HG03575 (cell line): ENCODE results near the gene SLC6A3.

Source experiments
- ATAC-seq: cut with Tn5 transposase; IDR thresholded peaks from one replicate; pipeline ENCODE4 v1.9.1; 2021; ENCODE audit not compliant: unreplicated experiment, insufficient number of reproducible peaks, low FRiP score; ENCODE audit errors: extremely low read depth

The SLC6A3 gene

GRCh38 chr5:1445313-1445688 lies at the start of gene SLC6A3:
Gene SLC6A3, minus strand, starts transcription at chr5:1445440. Its CDS starts 2,243 bp downstream, at chr5:1443197.
- ATAC-seq, result no peak

DNA sequence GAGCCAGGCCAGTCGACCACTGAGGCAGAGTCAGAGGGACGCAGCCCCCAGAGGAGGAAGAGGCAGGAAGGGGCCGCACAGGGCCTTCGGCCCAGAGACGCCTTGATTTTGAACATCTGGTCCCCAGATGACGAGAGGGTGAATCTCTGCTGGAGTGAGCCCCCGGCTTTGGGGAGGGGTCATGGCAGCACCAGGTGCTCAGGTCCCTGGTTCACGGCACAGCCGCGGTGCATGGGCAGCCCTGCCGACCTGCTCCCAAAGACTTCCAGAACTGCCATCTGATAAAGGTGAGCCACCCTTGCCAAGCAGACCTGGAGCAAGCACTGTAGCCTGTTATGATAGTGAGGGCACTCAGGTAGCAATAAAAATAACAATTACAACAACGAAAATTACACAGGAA lies 48.7 kb upstream of the SLC6A3 start:
- ATAC-seq, result no peak

DNA sequence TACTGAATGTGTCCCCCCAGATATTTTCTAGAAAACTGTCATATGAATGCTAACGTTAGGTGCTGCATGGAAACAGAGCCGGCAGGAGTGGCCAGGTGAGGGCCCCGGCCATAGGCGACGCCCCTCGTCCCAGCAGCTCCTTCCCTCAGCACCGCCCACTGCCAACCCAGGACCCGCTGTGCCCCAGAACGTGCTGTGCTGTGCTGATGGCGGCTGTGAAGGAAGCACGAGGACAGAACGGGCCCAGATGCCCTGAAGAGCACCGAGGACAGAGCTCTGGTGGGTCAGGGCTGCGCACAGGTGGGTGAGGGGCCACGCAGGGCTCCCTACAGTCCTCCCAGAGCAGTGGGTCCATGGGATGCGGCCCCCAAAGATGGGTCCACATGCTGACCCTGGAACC lies 48.2 kb upstream of the SLC6A3 start:
- ATAC-seq, result no peak

DNA sequence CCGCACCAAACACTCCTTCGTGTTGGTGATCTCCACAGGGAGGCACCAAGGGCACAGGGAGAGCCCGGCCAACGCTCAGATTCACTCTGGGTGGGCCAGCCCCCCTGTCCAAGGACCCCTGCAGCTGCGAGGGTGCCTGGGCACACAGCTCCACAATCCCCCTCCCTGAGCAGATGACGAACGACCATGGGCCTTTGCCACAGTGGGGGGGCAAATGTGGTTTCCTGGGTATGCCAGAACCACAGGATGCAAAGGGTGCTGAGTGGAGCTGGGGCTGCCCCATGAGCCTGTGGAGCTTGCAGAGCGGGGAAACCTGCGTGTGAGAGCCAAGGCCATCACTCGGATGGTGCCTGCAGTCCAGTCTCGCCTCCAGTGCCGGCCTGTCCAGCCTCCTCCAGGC lies 47.5 kb upstream of the SLC6A3 start:
- ATAC-seq, result no peak

DNA sequence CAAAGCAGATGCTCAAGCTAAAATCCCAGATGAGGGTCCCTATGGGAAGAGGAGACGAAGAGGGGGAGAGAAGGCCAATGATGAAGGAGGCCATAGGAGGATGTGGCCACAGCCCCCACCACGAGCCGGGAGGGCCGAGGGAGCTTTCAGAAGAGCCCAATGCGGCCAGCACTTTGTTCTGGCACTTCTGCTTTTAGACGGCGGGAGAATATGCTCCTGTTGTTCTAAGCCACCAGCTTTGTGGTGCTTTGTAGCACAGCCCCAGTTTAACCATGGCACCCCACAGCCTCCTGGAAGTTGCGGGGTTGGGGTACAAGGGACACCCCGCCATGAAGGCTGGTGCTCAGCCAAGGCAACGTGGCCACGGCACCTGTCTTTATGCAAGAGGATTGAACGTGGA lies 45.1 kb upstream of the SLC6A3 start:
- no peak for ATAC-seq

DNA sequence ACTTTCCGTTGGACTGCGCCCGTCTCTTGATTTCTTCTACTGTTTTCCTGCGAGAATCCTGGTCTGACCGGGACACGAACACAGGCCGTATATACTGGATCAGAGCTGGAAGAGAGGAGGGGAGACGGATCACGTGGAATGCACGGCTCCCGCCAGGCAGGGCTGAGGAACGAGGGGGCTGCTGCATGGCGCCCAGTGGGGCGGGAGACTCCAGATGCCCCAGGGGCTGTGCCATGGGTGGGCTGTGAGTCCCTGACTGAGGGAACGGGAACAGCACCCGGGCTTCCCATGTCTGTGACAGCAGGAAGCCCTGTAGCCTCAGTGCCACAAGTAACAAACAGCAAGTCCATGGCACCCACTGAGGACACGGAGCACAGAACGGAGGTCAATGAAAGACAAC lies 44.5 kb upstream of the SLC6A3 start:
- no peak for ATAC-seq

GRCh38 chr5:1488882-1489680 lies 43.8 kb upstream of the SLC6A3 start:
- peak; percentile 32 for ATAC-seq

- ATAC-seq, result no peak
Observed at GRCh38 chr5:1487079-1487764, 42.0 kb upstream of the SLC6A3 start.

GRCh38 chr5:1486271-1486670 lies 41.0 kb upstream of the SLC6A3 start:
- ATAC-seq, result no peak

- ATAC-seq, result no peak
Observed at GRCh38 chr5:1485579-1486118, 40.4 kb upstream of the SLC6A3 start.

DNA sequence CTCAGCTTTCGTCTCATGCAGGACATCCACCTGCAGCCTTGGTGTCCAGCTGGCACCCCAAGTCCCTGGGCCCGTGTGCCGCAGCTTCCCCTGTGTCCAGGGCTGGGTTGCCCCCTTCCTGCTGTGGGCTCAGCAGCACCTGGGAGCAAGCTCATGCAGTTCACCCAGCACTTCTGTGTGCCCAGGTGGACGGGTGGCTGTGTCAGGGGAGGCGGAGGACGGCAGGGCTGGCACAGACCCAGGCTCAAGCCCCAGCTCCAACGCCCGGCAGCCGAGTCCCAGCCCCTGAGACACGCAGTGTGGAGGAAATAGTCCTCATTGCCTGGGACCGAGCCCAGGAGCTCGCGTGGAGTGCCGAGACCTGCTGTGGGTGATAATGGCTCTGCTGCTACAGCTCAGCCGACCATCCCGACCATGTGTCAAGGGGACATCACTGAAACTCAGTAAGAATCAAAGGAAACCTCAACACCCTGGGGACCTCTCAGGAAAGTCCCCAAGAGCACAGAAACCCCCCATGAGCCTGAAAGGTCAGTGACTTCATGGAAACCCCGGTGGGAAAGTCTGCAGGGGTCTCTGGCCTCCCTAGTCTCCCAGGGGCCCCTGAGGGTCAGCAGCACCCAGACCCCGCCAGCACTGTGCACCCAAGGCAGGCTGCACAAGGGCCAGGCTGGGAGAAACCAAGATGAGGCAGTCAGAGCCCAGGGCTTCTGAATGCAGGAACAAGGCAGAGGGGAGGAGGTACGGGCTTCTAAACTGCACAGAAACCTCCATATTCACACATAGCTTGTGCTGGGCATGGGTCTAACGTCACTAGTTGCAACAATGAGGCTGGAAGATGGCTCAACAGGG lies 39.7 kb upstream of the SLC6A3 start:
- peak; percentile 40 for ATAC-seq

DNA sequence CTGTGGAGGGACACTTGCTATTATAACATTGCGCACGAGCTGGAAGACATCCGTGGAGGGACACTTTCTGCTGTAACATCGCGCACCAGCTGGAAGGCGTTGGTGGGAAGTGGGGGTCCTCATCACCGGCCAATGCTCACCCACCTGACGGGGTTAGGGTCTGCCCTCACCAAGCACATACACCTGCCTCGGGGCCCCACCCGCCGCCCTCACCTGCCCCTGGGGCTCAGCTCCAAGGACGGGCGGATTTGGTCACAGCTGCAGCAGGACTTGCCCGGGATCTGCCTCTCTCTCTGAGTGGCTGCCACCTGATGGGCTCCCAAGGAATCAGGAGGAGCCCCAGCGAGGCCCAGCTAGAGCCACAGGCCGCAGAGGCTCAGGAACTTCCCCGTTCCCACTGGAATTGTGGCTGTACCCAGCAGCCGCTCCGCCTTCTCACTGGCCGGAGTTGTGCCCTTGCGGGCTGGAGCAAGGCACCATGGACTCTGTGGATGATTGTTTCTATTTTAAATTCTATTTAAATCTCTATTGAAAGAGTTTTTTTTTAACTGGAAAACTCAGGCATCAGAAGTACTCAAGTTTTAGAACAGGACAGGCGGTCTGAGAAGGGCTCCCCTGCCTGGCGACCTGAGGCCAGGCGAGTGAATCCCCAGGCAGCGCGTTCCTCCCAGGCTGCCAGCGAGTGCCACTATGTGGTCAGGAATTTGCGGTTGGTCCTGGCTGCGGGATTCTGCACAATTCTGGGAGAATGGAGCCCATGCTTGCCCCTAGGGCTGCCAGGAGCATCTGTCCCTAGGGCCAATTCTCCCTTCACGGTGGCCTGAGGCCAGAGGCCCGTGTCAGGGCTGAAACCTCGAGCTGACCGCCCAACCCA lies 38.9 kb upstream of the SLC6A3 start:
- ATAC-seq, result no peak

- ATAC-seq, result no peak
Observed at GRCh38 chr5:1483064-1483463, 37.8 kb upstream of the SLC6A3 start.

GRCh38 chr5:1481959-1482331 lies 36.7 kb upstream of the SLC6A3 start:
- no peak for ATAC-seq

- no peak for ATAC-seq
Observed at GRCh38 chr5:1481266-1481958, 36.2 kb upstream of the SLC6A3 start.

- ATAC-seq, result no peak
Observed at GRCh38 chr5:1480806-1481205, 35.6 kb upstream of the SLC6A3 start.

GRCh38 chr5:1480217-1480616 lies 35.0 kb upstream of the SLC6A3 start:
- no peak for ATAC-seq

- ATAC-seq, result no peak
Observed at GRCh38 chr5:1479581-1480188, 34.4 kb upstream of the SLC6A3 start.
